ENCODE results near the gene SAMD11.

DNA sequence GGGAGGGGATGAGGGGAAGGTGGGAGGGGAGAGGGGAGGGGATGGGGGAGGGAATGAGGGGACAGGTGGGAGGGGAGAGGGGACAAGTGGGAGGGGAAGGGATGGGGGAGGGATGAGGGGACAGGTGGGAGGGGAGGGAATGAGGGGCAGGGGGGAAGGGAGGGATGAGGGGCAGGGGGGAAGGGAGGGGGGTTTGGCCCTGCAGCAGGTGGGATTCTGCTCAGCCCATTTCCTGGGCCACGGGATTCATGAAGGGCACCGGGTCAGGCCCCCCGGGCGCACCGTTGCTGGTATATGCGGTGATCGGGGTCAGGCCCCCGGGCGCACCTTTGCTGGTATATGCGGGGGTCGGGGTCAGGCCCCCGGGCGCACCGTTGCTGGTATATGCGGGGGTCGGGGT lies 15.1 kb upstream of the SAMD11 start:
- TF ChIP-seq, protein P1, sequence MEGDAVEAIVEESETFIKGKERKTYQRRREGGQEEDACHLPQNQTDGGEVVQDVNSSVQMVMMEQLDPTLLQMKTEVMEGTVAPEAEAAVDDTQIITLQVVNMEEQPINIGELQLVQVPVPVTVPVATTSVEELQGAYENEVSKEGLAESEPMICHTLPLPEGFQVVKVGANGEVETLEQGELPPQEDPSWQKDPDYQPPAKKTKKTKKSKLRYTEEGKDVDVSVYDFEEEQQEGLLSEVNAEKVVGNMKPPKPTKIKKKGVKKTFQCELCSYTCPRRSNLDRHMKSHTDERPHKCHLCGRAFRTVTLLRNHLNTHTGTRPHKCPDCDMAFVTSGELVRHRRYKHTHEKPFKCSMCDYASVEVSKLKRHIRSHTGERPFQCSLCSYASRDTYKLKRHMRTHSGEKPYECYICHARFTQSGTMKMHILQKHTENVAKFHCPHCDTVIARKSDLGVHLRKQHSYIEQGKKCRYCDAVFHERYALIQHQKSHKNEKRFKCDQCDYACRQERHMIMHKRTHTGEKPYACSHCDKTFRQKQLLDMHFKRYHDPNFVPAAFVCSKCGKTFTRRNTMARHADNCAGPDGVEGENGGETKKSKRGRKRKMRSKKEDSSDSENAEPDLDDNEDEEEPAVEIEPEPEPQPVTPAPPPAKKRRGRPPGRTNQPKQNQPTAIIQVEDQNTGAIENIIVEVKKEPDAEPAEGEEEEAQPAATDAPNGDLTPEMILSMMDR (IDR thresholded peaks at IDR 0.05) = no peak
- TF ChIP-seq POLR2A (IDR thresholded peaks at IDR 0.05) (no peak), POLR2AphosphoS5 (IDR thresholded peaks at IDR 0.05) (no peak)
